ENCODE data around the gene SERTAD2.

Gene SERTAD2

DNA sequence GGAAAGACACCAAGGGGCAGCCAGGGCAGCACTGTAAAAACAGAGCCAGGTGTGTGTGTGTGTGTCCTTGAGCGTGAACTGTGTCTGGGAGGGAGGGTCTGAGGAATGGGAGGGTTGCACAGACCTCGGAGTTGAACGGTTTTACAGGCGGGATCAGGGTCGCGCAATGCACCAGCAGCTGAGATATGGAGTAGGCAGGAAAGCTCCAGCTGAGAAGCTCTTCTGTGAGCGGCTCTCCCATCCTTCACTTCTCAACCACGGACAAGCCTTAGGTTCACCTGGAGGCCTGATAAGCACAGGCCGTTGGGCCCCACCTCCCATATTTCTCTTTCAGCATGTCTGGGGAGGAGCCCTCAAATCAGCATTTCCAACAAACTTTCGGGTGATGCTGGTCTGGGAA, 12.1 kb downstream of the SERTAD2 start:
- TF ChIP-seq, protein P1, sequence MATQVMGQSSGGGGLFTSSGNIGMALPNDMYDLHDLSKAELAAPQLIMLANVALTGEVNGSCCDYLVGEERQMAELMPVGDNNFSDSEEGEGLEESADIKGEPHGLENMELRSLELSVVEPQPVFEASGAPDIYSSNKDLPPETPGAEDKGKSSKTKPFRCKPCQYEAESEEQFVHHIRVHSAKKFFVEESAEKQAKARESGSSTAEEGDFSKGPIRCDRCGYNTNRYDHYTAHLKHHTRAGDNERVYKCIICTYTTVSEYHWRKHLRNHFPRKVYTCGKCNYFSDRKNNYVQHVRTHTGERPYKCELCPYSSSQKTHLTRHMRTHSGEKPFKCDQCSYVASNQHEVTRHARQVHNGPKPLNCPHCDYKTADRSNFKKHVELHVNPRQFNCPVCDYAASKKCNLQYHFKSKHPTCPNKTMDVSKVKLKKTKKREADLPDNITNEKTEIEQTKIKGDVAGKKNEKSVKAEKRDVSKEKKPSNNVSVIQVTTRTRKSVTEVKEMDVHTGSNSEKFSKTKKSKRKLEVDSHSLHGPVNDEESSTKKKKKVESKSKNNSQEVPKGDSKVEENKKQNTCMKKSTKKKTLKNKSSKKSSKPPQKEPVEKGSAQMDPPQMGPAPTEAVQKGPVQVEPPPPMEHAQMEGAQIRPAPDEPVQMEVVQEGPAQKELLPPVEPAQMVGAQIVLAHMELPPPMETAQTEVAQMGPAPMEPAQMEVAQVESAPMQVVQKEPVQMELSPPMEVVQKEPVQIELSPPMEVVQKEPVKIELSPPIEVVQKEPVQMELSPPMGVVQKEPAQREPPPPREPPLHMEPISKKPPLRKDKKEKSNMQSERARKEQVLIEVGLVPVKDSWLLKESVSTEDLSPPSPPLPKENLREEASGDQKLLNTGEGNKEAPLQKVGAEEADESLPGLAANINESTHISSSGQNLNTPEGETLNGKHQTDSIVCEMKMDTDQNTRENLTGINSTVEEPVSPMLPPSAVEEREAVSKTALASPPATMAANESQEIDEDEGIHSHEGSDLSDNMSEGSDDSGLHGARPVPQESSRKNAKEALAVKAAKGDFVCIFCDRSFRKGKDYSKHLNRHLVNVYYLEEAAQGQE (IDR thresholded peaks at IDR 0.05; ENCODE audit: insufficient replicate concordance, low read depth), result no peak
- TF ChIP-seq POLR2AphosphoS5 (IDR thresholded peaks at IDR 0.05; ENCODE audit: low read depth) (no peak), GABPA (IDR thresholded peaks at IDR 0.05; ENCODE audit: low read depth) (no peak), SPI1 (IDR thresholded peaks at IDR 0.05; ENCODE audit: borderline replicate concordance, low read depth) (no peak)
- TF ChIP-seq, protein P2, sequence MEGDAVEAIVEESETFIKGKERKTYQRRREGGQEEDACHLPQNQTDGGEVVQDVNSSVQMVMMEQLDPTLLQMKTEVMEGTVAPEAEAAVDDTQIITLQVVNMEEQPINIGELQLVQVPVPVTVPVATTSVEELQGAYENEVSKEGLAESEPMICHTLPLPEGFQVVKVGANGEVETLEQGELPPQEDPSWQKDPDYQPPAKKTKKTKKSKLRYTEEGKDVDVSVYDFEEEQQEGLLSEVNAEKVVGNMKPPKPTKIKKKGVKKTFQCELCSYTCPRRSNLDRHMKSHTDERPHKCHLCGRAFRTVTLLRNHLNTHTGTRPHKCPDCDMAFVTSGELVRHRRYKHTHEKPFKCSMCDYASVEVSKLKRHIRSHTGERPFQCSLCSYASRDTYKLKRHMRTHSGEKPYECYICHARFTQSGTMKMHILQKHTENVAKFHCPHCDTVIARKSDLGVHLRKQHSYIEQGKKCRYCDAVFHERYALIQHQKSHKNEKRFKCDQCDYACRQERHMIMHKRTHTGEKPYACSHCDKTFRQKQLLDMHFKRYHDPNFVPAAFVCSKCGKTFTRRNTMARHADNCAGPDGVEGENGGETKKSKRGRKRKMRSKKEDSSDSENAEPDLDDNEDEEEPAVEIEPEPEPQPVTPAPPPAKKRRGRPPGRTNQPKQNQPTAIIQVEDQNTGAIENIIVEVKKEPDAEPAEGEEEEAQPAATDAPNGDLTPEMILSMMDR (IDR thresholded peaks at IDR 0.05; ENCODE audit: insufficient read depth, low read length), result no peak
- DNase-seq (ENCODE audit: low read depth in 1 of 2, low spot score in 1 of 2), result no peak
- peak overlapping the region; percentile 91; the same call in 1 of the 2 replicates for H3K27ac ChIP-seq (replicated peaks)

DNA sequence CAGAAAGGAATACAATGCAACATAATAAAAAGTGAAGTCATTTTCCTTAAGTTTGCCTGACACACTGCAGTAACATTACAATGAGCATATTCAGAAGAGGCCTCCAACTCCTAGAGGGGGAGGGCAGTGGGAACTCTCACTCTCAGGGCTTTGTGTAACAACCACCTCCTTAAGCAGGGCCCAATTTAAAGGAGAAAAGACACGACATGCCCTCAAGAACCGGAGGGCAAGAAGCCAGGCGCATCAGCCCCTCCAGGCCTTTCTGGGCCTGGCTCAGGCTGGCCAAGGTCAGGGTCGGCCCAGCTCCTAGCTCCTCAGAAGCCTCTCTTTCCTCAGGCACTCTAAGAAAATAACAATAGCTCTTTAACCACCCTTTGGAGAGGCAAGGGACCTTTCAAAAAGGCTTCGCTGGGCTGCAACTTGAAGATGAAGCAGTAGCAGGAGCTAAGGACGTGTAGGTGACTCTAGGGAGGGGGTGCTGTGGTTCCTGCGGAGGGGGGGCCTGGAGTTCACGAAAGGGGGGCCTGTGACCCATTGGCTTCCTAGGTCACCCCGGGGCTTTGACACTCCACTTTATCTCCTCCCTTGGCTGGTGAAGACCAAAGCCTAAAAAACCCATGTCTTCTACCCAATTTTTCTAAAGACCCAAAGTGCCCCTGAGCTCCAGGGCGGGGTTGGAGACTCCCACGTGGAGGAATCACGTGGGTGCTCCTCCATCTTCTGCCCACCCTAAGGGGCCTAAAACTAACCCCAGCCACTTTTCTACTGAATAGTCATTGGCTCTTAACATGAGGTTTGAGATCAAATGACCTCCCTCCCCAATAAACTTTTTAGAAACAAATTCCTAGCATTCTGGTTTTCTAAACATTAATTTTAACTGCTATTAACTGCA, 13.3 kb downstream of the SERTAD2 start:
- Histone ChIP-seq H3K27ac (replicated peaks) (peak overlapping the region; percentile 91), H3K27me3 (ENCODE audit: insufficient read depth, poor library complexity, severe bottlenecking) (no peaks in the 10 kb centered on the region), H3K4me3 (replicated peaks; ENCODE audit: insufficient read depth, low read length) (no peak overlapping the region)
- no peak for DNase-seq (ENCODE audit: low read depth in 1 of 2, low spot score in 1 of 2)
- TF ChIP-seq, protein P1 (IDR thresholded peaks at IDR 0.05; ENCODE audit: insufficient replicate concordance, low read depth), result no peak
- TF ChIP-seq GABPA (IDR thresholded peaks at IDR 0.05; ENCODE audit: low read depth) (no peak), SPI1 (IDR thresholded peaks at IDR 0.05; ENCODE audit: borderline replicate concordance, low read depth) (no peak), POLR2AphosphoS5 (IDR thresholded peaks at IDR 0.05; ENCODE audit: low read depth) (no peak)
- TF ChIP-seq, protein P2 (IDR thresholded peaks at IDR 0.05; ENCODE audit: insufficient read depth, low read length), result no peak

More for the DNA sequence above, 12.1 kb downstream of the SERTAD2 start:
- H3K27me3 ChIP-seq (ENCODE audit: insufficient read depth, poor library complexity, severe bottlenecking), result no peaks in the 10 kb centered on the region
- H3K4me3 ChIP-seq (replicated peaks; ENCODE audit: insufficient read depth, low read length), result no peak overlapping the region

DNA sequence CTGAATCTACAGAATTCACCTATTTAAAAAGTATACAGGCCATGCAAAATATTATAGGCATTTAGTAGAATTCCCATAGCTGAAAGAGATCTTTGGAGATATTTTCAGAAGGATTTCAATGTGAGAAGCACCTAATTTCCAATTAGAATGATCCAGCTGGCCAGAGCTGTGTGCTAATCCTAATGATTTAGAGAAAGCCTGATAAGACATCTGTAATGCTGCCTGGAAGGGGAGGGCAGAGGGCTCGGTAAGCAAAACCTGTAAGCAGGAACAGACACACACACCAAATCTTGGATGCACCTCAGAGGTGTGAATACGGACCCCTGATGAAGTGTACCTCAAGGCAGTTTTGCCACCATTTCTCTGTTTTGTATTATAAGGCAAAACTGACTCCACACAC, 14.0 kb downstream of the SERTAD2 start:
- peak overlapping the region; percentile 91 for H3K27ac ChIP-seq (replicated peaks)
- TF ChIP-seq, protein P2 (IDR thresholded peaks at IDR 0.05; ENCODE audit: insufficient read depth, low read length), result no peak
- TF ChIP-seq SPI1 (IDR thresholded peaks at IDR 0.05; ENCODE audit: borderline replicate concordance, low read depth) (no peak), POLR2AphosphoS5 (IDR thresholded peaks at IDR 0.05; ENCODE audit: low read depth) (no peak), GABPA (IDR thresholded peaks at IDR 0.05; ENCODE audit: low read depth) (no peak)
- TF ChIP-seq, protein P1 (IDR thresholded peaks at IDR 0.05; ENCODE audit: insufficient replicate concordance, low read depth), result no peak
- no peak overlapping the region for H3K4me3 ChIP-seq (replicated peaks; ENCODE audit: insufficient read depth, low read length)
- DNase-seq (ENCODE audit: low read depth in 1 of 2, low spot score in 1 of 2), result no peak
- H3K27me3 ChIP-seq (ENCODE audit: insufficient read depth, poor library complexity, severe bottlenecking), result no peaks in the 10 kb centered on the region
